CD4-positive, alpha-beta T cell treated with Interleukin-15 for 1 hour (primary cell): ENCODE data around the gene COPG2.
"Not testable (repeated sequence)": the region's sequence is repeated elsewhere in the genome, so short reads cannot be mapped to it uniquely, and the experiment has no call there.

Experiments used
- DNase-seq: peaks from one replicate; pipeline ENCODE4 v3.0.0-alpha.2; 2020

Gene COPG2, protein sequence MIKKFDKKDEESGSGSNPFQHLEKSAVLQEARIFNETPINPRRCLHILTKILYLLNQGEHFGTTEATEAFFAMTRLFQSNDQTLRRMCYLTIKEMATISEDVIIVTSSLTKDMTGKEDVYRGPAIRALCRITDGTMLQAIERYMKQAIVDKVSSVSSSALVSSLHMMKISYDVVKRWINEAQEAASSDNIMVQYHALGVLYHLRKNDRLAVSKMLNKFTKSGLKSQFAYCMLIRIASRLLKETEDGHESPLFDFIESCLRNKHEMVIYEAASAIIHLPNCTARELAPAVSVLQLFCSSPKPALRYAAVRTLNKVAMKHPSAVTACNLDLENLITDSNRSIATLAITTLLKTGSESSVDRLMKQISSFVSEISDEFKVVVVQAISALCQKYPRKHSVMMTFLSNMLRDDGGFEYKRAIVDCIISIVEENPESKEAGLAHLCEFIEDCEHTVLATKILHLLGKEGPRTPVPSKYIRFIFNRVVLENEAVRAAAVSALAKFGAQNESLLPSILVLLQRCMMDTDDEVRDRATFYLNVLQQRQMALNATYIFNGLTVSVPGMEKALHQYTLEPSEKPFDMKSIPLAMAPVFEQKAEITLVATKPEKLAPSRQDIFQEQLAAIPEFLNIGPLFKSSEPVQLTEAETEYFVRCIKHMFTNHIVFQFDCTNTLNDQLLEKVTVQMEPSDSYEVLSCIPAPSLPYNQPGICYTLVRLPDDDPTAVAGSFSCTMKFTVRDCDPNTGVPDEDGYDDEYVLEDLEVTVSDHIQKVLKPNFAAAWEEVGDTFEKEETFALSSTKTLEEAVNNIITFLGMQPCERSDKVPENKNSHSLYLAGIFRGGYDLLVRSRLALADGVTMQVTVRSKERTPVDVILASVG

DNA sequence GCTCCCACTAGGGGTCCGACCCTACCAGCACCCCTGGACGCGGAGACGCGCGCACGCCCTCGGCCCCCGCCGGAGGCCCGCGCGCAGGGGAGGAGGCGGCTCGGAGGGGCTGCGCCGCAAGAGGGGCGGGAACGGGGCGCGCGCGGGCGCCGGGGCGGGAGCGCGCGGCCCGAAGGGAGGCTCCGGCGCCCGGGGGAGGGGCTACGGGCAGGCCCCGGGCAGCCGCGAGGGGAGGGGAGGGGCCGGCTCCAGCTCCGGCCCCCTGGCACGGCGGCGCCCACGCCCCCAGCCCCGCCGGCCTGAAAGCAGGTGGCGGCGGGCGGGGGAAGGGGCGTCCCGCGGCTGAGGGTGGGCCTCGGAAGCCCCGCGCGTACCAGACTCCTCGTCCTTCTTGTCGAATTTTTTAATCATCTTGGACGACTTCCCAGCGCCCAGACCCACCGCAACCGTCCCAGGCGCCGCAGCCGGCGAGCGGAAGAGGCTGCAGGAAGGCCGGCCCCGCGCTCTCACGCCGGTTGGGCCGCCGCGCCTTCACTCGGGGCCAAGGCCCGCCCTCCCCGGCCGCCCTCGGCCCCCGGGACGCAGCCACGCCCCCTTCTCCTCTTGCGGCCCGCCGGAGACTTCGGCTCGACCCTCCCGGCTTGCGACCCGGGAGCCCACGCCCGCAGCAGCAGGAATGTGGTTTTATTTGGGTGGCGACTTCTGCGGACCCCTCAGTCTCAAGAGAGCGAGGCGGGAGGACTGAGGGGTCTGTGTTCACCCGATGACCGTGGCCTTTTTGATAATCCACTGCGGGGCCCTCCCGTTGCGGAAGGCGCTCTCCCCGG lies at the start of gene COPG2:
COPG2 (minus strand) TSS at position 491 of the 827 bp plus-strand sequence; CDS start at position 411, 80 bp downstream.
- peak; percentile 76 for DNase-seq

DNA sequence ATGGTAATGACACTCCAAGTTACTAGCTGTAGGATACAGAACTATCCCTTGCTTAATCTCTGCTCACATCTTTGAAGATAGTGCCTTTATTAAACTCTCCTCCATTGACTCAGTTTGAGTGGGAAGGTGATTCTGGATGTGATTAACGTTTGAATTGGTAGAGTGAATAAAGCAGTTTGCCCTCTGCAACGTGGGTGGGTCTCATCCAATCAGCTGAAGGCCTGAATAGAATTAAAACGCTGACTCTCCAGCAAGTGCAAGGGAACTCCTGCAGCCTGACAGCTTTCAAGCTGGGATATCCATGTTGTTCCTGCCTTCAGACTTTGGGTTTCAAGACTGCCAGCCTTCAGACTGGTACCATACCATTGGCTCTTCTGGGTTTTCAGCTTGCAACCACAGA lies 43.9 kb upstream of the COPG2 start:
- no peak for DNase-seq

DNA sequence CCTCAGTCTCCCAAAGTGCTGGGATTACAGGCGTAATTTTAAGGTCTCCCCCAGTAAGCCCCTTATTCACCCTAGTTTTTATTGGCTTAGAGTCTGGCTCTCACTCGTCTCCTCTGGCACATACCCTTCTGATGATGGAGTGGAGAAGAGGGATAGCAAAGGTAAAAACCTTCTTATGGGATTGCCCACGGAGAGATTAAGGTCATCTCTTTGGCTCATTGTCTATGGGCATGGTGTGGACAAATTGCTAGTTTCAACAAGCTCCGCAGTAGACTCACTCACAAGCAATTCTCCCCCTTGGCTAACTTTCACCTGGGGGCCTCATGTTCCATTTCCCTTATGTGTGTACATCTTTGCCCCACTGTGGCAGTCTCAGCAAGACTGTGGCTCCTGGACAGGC lies 40.2 kb upstream of the COPG2 start:
- DNase-seq = no peak

DNA sequence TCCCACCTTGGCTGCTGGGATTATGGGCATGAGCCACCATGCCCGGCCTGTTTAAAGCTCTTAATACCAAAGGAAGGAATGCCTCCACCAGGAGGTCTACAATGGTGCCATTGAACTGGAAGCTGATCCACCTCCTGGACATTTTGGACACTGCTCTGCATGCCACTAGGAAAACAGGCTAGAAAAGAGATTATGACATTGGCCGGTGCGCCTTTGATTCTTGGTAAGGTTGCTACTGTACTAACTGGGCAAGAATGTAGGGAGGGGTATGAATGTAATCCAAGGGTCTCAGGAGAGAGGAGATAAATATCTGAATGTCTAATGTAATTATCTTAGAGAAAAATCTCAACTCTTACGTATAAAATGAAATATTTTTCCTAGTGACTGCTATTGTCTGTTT lies 39.5 kb upstream of the COPG2 start:
- no peak for DNase-seq

DNA sequence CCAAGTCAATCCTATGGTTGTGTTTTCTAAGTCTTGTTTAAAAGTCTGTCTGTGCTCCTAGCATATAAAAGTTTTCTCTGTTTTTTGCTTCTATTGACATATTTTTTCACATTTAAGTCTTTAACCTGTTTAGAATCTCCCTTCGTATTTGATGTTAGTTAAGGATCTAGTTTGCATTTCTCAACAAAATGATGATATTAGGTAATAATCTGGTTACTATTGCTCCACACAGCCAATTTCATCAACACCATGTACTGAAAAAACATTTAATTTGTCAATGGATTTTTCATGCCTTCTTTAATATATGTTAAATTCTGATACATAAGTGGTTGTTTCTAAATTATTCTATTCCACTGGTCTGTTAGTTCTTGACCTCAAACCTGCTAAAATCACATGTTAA lies 35.3 kb upstream of the COPG2 start:
- DNase-seq = no peak

DNA sequence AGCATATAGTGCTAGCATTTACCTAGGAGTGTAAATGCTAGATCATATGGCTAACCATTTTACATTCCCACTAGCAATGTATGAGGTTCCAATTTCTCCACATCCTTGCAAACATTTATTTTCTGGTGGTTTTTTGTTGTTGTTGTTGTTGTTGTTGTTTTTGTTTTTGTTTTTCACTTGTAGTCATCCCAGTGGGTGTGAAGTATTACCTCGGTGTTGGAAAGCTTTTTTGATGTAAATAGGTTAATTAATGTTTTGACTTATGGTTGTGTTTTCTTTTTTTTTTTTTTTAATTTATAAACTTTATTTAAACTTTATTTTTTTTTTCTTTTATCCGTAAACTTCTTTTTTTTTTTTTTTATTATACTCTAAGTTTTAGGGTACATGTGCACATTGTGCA lies 33.1 kb upstream of the COPG2 start:
- no peak for DNase-seq

DNA sequence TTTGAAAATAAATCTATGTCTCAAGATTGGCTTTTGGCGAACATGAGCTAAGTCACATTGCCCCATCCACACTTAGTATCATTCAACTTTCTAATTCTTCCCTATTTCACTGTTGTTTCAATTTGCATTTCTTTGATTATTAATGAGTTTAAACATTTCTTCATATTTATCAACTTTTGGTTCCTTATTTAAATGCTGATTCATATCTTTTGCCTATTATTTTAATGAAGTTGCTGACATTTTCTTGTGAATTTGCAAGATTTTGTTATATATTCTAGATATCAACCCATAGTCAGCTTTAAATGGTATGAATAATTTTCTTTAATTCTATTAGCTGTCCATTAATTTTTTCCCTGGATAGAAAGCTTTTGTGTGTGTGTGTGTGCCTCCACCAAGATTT lies 32.2 kb upstream of the COPG2 start:
- no peak for DNase-seq

DNA sequence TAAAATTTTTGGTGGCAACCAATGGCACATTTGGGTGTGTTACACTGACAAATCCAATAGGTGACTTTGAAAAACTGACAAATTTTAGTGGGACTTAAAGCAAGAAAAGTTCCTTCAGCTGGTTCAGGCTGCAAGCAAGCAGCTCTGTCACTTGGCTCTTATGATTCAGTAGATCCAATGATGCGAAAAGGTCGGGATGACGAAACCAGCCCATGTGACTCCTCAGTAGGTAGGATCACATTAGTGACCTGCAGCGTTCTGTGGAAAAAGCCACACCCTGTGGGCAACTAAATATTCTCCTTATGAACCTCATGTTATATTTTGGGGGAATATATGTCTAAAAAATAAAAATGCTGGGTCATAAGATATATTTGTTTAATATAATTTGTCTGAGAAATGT lies 31.1 kb upstream of the COPG2 start:
- DNase-seq = no peak

DNA sequence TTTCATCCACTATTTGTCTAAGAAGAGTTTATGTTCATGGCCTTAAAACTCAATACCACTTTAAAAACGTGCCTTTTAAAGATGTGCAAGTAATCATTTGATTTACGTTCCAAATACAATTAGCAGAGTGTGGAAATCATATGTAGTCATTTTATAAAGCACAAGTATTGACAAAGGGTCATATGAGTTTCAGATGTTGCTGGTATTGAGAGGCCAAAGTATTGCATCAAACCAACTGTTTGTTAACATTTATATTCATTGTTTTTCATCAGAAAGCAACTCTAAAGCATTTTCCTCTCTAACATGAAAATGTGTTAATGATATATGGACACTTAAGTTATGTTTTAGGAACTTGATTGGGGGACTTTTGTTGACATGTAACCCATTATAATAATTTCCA lies 29.3 kb upstream of the COPG2 start:
- no peak for DNase-seq

DNA sequence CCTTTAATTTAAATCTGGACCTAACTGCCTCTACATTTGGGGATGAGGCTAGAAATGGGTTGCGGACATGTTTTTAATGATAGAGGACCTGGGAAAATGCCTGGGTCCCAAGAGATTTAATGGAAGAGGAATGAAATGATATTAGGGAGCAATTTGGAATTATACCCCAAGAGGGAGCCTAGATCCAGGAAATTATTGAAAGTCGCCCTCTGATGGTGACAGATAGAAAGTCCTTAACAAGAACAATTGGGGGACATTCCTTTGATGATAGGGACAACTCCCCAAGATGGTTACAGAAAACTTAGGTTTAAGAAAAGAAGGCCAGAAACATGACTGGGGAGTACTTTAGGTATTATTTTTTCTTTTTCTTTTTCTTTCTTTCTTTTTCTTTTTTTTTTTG lies 27.3 kb upstream of the COPG2 start:
- no peak for DNase-seq

DNA sequence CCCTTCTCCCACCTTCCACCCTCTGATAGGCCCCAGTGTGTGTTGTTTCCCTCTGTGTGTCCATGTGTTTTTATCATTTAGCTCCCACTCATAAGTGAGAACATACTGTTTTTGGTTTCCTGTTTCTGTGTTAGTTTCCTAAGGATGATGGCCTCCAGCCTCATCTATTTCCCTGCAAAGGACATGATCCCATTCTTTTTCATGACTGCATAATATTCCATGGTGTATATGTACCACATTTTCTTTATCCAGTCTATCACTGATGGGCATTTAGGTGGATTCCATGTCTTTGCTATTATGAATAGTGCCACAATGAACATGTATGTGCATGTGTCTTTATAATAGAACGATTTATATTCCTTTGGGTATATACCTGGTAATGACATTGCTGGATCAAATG lies 23.8 kb upstream of the COPG2 start:
- not testable (repeated sequence) for DNase-seq

DNA sequence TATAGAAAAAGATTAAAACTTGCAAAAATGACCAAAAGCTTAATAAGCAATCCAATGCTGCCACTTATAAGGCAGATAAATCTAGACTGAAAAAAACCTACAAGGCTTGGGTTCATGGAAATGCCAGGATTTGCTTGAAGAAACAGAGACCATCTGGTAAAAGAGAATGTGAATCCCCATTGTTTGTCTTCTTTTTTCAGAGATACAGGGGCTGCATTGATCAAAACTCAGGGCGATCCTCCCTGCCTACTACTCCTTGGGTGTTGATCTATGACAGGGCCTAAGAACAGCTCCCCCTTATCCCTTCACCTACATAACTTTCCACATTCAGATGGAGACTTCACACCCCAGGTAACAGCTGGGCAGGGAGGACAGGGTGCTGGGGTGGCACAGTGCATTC lies 21.1 kb upstream of the COPG2 start:
- no peak for DNase-seq

DNA sequence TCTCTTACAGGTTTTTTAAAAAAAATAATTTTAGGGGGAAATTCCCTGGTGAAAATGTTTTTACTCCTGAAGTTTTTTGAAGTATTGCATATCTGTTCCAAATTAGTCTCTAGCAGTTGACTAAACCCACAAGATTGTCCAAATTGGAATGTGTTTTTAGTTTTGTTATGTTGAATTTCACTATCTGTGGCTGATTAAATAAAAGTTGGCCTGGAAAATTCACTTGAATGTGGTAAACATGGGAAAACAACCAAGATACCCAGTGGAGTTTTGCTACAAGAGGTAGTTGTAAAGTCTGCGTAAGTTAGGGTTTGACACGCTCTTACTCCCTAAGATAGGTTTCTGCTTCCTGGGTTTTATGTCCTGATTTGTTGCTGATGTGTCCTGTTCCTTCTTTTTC lies 14.5 kb upstream of the COPG2 start:
- DNase-seq = no peak

DNA sequence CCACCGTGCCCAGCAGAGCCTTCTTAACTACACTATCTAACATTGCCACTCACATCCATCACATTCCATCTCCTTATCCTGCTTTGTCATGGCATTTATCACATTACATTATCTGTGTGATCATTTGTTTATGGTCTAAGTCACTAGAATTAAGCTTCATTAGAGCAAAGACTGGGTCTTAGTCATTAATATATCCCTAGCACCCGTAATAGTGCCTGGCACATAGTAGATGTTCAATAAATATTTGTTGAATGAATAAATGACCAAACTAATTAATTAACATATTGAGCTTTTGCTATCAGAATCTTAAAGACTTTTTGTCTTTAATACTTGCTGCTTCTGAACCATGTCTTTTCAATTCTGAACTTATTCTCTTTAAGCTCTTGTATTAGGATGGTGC lies 5.9 kb upstream of the COPG2 start:
- no peak for DNase-seq

DNA sequence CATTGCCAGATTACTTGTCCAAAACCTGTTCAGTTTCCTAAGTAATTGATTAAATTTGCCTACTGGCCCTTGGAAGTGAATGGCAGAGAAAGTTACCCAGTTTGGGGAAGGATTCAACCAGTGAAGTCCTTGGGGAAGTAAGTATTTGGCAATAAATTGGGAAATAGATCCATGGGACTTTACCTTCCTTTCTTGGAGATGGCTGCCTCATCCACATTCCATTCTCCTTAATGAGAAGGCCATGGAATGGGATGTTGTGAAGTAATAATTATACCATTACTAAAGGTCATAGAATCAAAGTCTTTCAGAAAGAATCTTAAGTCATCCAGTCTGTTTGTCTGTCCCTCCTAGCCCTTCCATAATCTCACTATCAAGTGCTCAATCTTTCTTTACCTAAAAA lies 4.5 kb upstream of the COPG2 start:
- no peak for DNase-seq

DNA sequence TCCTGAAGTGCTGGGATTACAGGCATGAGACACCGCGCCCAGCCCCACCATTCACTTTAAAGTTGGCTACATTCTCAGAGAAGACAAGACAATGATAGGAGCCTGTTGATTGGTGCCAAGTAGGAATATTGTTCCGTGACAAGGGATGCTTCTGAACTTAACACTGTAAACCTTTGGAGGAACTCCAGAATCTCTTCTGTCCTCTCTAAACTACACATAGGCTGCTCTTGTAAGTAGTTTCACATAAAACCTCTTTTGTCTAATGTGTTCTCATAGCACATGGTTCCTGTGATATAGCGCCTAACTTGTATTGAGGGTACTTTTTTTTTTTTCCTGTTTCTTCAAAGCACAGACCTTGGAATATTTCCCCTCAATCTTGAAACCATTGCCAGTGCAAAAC lies 3.6 kb upstream of the COPG2 start:
- DNase-seq = no peak

DNA sequence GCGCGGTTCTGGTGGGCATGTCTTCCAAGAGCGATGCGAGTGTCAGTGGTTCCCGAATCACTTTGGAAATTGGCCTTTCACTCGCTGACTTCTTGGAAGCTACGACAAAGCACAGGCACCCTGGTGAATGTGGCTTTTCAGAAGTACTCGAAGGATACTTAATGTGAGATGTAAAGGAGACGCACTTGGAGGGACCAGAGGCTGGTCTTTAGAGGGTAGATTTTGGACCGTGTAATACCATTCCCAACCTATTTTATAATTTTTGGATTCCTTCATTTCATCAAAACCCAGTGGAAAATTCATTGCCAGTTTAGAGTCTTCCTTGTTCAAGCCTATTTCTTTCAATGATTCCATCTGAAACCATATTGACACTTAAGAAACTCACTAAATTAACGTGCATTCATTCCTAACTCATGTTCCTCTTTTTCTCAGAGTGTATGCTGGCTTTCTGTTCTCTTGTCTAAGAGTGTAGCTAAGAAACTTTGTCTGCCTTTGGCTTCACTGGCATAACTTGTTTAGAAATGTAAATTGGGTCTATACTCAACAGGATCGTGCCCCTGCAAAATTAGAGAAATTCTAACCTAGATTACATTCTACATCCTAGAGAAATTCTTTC lies 645 bp upstream of the COPG2 start:
- DNase-seq = no peak

DNA sequence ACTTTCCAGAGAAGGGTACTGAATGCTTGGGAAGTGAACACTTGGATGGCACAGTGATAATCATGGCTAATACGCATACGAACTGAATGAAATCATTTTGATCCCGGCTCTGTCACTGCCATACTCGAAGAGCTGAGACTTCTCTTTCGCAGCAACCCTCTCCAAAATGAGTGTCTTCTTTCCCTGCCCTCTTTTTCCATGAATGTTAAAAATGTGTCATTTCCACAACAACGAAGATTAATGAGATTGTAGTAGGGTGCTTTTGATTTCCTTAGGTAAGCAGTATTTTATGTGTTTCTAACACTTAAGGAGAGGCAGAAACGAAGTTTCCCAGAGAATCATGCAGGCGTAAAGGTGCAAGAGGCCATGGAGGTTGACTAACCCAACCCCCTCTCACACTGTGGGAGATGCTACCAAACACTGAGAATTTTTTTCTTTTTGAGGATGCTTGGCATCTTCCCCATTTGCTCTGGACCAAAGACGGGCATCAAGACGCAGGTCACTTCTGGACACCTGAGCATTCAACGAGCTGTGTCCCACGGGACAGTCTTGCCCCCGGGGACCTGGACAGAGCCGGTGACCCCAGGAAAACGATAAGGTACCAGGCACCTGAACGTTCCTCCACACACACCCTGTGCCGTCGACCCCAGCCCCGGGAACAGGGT lies 823 bp downstream of the COPG2 start:
- DNase-seq = no peak

DNA sequence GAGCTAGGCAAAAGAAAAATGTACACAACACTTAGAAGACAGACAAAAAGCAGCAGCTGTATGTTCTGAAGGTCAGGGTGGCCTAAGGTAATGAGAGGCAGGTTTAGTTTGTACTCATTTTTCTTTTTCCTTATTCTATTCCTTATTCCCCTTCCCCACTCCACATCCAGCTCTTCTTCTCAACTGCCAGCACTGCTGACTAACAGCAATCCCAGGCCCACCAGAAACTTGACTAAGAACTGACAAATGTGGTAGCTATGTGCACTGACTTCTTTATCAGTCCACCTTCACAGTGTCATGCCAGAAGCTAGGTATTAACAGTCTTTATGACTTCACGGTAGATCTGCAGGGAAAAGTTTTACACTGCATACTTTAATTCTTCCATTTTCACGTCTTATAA lies 6.1 kb downstream of the COPG2 start:
- DNase-seq = no peak

DNA sequence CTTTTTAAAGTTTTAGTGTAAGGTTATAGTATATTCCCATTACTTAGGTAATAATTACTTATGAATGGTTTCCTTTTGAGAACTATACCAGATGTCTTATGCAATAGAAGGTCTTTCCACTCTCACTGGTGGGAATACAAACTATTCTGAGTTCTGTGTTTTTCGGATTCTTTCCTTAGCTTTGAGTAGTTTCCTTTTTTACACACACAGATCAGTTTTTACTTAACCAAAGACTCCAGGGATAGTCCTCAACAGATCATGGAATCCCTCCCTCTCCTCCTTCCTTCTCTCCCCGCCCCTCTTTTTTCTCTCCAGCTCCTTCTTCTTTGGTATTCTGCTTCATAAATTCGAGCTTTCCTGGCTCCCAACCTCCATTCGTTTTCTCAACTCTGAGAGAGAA lies 13.3 kb downstream of the COPG2 start:
- DNase-seq = no peak

DNA sequence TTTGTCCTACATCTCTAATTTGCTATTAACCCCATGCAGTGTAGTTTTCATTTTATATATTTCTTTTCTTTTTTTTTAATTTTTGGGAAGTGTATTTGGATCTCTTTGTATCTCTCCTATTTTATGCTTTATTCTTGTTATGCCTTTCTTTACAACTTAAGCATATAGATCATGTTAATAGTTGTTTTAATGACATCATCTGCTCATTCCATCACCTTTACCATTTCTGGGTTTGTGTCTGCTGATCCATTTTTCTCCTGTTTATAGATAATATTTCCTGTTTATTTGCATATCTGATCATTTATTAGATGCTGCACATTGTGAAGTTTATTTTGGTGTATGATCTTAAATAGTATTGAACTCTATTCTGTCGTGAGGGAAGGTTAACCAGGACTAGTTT lies 13.7 kb downstream of the COPG2 start:
- no peak for DNase-seq

DNA sequence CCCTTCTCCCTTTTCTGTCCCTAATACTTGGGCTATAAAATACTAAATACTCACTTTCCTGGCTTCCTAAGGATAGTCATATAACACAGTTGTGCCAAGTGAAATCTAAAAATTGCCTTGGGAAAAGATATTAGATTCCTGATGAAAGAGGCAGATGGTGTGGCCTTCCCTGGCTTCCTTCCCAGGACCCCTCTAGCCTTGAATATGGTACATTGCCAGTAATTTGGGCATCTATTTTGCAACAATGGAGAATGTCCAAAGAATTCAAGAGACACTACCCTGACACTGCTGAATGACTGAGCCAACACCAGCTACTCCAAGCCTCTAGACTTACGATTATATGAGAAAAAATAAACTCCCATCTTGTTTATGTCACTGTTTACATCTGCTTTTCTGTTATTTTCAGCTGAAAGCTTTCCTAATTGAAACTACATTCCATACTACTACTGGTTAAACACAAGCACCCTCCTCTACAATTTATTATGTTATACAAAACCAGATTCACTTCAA lies 17.9 kb downstream of the COPG2 start:
- DNase-seq = no peak
